NT2/D1 (cell line): ENCODE data around the gene SETD1B.

Source experiments
- YY1 ChIP-seq: IDR thresholded peaks from 2 replicates; pipeline ENCODE4 v1.6.1; 2011; ENCODE audit not compliant: insufficient read length, insufficient read depth
- ZNF274 ChIP-seq: IDR thresholded peaks from 2 replicates; pipeline ENCODE4 v1.6.1; 2011; ENCODE audit warnings: mild to moderate bottlenecking, low read depth, low read length

DNA sequence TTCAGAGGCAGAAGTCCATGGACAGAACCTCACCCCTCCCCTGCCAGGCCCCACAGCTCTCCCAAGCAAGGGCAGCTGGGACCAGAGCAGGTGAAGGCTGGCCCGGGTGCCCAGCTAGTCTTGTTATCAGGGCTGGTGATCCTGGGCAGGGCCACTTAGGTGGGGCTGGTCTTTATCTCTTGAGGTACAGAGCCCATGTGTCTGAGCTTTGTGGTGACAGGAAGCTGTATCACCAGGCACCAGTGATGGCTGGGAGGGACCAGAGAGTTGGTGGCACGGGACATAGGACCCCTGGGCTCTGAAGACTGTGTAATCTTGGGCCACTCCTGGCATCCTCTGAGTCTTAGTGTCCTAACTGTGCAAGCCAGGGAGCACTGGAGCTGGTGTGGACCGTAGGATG lies 67.7 kb downstream of the SETD1B start:
- no peak for TF ChIP-seq ZNF274
- no peak for TF ChIP-seq YY1
